ENCODE measurements around the gene SLC9A4.

The SLC9A4 gene

DNA sequence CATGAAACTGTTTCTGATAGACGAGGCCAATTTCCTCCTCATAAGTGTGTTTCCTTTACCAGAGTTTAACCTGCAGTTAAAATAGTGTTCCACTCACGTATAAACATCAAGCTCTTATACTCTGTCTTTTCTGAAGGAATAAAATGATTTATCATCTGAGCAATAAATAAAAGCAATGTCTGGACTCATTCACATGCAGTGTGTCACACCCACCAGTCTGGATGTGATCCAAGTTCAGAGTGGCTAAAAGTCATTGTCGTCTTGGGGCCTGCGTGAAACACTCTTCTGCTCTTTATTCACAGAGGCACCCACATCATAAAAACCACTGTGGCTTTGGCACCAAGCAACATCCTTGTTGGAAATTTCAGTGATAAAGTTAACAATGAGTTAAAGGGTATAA is 19.5 kb upstream of the SLC9A4 start:
- no peak for DNase-seq

- no peak for DNase-seq
Observed at GRCh38 chr2:102455061-102455670, 17.9 kb upstream of the SLC9A4 start.

GRCh38 chr2:102460467-102460866 is 12.6 kb upstream of the SLC9A4 start:
- DNase-seq = no peak

DNA sequence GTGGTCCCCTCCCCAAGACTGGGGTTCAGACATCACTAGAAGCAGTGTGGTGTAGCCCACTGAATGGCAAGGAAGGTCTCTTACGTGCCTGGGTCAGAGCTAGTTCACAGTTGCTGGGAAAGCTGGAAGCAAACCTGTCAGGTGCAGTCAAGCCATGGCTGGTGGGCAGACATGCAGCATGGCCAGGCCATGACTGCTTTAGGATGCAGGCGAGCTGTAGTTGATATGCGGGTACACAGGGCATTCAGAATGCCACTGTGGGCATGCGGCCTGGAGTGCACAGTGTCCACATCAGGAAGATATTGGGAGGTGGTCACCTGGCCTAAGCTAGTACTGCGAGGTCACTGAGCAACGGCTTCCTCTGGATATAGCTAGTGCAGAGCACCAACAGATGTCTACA is 11.8 kb upstream of the SLC9A4 start:
- DNase-seq = no peak

DNA sequence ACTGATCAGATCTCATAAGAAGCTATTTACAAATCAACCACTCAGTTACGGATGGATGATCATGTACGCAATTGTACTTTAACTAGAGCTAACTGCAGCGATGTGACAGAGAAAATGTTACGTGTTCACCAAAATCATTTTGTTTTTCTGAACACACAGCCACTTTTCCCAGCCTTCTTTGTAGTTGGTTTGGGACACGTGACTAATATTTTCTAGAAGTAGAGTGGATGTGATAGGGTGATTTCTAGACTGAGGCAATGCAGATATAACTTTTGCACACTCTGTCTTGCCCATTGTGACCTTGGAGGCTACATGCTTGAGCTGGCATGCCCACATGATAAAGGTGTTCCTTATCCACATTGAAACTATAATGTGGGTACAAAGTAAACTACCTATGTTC is 9.9 kb upstream of the SLC9A4 start:
- no peak for DNase-seq

- DNase-seq = no peak
Observed at GRCh38 chr2:102470168-102470567, 2.9 kb upstream of the SLC9A4 start.

DNA sequence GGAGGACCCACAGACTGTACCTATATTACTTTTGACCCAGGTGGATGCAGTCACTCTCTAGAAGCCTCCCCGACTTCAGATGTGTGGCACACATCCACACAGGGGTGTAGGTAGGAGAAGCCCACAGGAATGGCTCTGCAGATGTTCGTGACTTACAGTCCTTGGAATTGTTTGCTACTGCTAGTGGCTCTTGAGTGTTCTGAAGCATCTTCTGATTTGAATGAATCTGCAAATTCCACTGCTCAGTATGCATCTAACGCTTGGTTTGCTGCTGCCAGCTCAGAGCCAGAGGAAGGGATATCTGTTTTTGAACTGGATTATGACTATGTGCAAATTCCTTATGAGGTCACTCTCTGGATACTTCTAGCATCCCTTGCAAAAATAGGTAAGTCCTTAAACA is 605 bp downstream of the SLC9A4 start:
- DNase-seq = no peak

DNA sequence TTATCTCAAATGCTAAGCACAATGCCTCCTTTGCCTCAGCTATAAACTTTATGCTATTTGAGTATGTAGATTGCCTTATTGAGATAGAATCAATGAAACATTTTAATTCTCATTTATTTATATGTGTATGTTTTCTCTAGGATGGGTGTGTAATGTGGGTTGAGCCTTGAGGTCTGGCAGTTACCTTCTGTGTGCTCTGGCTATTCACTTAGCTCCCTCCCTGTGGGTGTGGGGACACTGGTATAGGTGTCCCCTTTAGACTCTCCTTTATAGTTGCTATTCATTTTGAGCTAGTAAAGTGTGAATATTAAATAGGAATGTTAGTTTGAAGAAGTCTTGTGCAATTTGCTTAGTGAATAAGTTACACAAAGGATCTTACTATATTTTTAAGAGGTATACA is 1.8 kb downstream of the SLC9A4 start:
- DNase-seq = no peak

DNA sequence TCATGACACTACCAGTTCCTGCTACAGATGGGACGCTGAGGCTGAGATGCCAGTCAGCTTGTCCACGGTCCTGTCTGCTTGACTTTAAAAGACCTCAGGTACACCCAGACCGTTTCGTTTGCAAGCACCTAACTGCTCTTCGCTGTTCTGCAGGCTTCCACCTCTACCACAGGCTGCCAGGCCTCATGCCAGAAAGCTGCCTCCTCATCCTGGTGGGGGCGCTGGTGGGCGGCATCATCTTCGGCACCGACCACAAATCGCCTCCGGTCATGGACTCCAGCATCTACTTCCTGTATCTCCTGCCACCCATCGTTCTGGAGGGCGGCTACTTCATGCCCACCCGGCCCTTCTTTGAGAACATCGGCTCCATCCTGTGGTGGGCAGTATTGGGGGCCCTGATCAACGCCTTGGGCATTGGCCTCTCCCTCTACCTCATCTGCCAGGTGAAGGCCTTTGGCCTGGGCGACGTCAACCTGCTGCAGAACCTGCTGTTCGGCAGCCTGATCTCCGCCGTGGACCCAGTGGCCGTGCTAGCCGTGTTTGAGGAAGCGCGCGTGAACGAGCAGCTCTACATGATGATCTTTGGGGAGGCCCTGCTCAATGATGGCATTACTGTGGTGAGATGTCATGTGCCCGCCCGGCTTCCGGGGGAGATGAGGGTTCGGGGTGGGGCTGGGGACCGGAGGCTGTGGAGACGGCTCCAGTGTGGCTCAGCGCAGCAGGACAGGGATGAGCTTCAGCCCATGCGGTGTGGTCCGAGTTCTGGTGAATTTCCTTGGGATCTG is 5.9 kb downstream of the SLC9A4 start:
- no peak for DNase-seq

DNA sequence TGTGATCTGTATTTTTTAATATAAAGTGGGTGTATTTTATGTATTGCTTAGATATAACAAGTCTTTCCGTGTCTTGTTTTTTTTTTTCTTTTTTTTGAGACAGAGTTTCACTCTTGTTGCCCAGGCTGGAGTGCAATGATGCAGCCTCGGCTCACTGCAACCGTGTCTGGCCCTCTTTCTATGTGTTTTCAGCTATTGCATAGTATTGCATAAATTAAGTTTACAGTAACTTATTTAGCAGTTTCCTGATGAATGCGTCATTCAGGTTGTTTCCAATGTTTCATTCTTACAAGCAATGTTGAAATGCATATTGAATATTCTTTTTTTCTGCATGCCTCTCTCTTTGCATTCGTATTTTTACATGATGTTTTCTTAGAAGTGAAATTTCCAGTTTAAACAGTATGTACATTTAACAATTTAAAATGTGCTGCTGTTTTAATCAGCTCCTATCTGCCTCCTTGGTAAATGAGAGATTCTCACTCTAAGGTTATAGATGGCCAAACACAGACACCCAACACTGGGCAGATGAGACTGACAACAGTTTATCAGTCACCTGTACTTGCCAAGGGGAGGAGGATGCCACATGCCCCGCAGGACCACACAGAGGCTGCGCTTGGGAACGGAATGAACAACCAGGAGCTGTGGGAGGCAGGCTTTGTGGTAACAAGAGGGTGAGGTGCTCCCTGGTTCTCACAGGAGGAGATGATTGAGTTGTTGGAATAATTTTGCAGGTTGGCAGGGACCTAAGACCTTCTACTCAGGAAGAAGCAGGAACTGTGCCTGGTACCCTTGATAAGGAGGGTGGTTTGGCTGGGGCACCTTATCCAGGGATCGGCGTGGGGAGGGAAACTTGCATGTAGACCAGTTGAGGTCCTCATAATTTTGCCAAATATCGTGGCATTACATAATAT is 7.5 kb downstream of the SLC9A4 start:
- no peak for DNase-seq

DNA sequence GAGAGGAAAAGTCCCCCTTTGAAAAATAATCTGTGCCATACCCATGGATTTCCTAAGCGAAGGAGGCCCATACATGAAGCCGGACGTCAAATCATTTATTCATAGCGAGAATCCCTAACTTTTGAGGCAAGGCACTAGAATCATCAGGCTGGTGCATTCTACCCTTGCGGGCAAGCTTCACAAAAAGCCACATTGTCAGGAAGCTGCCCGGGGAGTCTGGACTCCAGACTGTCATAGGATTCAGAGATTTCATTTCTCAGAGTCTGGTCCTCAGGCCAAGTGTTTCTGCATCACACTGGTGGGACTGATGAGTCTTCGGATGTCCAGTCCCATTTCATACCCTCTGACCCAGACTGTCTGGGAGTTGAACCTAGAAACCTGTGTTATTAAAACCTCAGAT is 8.9 kb downstream of the SLC9A4 start:
- no peak for DNase-seq

DNA sequence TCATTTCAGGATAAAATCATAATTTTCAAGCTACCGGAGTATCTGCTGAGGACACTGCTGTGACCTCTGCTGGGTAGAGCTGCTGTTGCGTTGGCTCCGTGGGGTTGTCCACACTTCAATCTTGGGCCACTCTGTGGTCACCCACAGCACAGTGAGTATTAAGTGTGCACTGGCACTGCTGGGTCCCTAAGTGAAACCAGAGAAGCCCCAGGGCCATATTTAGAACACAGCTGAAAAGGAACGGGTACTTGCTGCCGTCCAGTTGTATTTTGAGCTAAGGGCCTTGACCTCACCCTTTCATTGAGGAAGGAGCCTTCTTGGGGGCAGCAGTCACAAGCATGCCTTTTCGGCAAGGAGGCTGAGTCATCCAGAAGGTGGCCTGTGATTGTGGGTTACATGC is 10.1 kb downstream of the SLC9A4 start:
- no peak for DNase-seq

- DNase-seq = no peak
Observed at GRCh38 chr2:102484310-102485061, 11.5 kb downstream of the SLC9A4 start.

DNA sequence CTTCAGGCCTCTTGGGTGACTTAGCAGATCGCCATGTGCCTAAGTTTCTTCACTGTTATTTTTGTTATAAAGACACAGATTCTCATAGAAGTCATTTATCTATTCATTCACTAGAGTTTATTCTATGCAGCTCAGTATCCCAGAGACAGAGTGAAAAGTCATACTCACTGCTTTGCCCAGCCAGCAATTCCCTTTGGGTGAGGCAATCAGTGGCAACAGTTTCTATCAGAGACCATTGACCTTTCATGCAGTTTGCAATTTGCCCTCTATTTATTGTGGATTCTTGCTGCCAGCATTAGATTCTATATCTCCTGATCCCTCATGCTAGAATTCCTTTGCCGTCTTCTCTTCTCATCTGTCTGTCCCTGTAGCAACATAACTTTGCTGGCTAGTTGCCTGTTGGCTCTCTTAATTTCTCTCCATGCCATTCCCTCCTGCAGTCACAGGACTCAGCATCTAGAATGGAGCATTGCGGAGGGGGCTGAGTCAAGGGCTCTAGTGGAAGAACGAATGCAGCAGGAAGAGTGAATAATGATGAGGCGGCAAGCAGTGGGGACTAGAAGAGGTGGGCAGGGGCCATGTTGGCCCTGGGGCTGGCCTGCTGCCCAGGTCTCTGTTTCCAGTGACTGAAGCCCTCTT is 12.2 kb downstream of the SLC9A4 start:
- DNase-seq = no peak

DNA sequence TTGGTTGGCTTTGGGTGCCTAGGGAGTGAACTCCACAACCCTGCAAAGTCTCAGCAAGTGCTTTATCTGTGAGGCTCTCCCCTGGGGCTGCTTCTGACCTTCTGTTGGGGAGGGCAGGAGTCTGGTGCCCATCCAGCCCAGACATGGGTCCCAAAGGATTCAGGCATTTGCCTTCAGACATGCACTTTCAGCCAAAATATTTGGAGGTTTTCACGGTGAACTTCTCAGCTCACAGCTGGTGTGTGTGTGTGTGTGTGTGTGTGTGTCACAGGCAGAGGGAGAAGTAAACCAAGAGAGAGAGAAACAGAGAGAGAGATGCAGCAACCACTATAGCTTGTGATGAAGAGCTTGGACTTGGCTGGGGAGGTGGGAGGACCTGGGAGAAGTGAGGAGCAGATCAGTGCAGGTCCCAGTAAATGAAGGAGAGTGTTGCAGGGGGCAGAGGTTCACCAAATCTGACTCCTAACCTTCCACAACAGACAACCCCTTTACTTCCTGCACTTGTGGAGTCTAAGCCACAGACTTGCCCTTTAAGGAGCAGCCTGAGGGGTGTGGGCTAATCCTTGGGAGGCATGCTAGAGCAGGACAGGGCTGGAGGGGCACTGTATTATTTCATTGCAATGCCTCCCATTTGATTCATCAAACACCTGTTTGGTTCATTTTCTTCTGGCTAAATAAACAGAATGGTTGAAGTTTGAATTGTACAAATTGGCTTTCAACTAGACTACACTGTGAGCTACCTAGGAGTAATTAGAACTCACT is 14.1 kb downstream of the SLC9A4 start:
- DNase-seq = no peak

DNA sequence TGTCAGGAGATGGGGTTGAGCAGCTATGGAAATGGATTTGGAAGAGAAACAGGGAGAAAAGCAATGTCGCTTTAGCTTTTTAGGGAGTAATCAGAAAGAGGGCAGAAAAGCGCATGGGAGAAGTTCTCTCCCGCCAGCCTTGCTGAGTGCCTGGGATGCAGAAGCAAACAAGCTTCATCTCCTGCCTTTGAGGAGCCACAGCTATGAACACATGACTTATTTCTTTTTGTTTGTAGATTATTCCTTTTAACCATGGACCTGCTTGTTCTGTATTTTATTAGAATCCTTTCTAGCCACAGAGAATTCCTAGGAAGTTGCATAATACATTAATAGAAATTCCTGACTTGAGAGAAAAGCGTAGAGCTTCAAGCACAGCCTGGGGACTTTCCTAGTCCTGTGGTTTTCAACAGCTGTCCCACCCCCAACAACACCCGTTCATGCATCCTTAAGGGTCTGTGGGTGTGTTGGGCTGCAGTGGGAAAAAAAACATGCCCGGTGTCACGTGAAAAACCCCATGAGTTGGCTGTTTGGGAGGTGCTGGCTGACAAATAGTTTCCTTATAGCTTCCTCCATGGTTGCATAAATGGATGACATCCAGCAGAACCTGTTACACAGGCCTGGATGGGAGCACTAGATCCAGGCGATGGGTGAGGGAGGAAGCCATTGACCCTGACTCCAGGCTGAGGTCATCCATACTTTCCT is 14.9 kb downstream of the SLC9A4 start:
- no peak for DNase-seq

DNA sequence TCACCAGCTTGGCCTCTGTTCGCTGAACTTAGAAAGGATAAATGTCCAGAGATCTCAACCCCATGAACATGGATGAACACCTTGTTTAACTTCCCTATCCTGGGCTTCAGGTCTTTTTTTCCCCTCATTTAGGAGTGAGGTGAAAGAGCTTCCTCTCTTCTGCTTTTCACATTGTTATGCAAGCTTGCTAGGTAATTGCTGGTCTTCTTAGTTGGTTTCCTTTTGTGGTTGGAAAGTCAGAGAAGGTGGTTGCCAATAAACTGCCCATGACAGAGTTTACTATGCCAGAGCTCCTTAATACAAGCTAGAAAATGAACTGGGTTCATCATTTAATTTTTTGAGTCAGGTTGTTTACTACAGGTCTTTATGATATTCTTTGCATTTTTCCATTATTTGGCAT is 16.6 kb downstream of the SLC9A4 start:
- DNase-seq = no peak

DNA sequence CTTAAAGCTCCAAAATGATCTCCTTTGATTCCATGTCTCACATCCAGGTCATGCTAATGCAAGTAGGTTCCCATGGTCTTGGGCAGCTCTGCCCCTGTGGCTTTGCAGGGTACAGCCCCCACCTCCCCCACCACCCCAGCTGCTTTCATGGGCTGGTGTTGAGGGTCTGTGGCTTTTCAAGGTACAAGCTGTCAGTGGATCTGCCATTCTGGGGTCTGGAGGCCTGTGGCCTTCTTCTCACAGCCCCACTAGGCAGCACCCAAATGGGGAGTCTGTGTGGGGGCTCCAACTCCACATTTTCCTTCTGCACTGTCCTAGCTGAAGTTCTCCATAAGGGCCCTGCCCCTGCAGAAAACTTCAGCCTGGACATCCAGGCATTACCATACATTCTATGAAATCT is 19.0 kb downstream of the SLC9A4 start:
- no peak for DNase-seq

- DNase-seq = no peak
Observed at GRCh38 chr2:102494570-102494969, 21.5 kb downstream of the SLC9A4 start.

GRCh38 chr2:102498414-102498813 is 25.4 kb downstream of the SLC9A4 start:
- no peak for DNase-seq

- no peak for DNase-seq
Observed at GRCh38 chr2:102499558-102499957, 26.5 kb downstream of the SLC9A4 start.
